ENCODE measurements around the gene EDEM3.

Gene EDEM3

DNA sequence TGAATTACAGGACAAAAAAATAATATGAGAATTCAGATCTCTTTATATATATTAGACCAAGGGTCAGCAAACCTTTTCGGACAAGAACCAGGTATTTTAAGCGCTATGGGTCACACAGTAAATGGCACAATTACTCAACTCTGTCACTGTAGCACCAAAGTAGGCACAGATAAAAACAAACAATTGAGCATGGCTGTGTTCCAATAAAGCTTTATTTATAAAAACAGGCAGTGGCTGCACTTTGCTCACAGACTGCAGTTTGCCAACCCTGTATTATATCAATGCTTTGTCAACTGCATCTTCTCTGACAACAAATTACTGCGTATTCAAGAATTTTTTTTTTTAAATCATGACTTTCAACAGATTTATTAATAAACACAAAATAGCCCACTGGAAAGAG lies 29.8 kb downstream of the EDEM3 start:
- Histone ChIP-seq H3K4me3 (replicated peaks; ENCODE audit: low read depth, low read length) (no peak overlapping the region), H3K36me3 (ENCODE audit: control insufficient read depth, insufficient read depth, low read length) (peaks cover 3% of the 10 kb centered on the region), H3K27me3 (replicated peaks; ENCODE audit: control insufficient read depth, insufficient read depth, low read length) (no peaks in the 10 kb centered on the region)
- TF ChIP-seq, protein P1, sequence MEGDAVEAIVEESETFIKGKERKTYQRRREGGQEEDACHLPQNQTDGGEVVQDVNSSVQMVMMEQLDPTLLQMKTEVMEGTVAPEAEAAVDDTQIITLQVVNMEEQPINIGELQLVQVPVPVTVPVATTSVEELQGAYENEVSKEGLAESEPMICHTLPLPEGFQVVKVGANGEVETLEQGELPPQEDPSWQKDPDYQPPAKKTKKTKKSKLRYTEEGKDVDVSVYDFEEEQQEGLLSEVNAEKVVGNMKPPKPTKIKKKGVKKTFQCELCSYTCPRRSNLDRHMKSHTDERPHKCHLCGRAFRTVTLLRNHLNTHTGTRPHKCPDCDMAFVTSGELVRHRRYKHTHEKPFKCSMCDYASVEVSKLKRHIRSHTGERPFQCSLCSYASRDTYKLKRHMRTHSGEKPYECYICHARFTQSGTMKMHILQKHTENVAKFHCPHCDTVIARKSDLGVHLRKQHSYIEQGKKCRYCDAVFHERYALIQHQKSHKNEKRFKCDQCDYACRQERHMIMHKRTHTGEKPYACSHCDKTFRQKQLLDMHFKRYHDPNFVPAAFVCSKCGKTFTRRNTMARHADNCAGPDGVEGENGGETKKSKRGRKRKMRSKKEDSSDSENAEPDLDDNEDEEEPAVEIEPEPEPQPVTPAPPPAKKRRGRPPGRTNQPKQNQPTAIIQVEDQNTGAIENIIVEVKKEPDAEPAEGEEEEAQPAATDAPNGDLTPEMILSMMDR (IDR thresholded peaks at IDR 0.05; ENCODE audit: insufficient read depth, low read length, poor library complexity, severe bottlenecking), result no peak
- DNase-seq (ENCODE audit: extremely low read depth, insufficient read length), result no peak

DNA sequence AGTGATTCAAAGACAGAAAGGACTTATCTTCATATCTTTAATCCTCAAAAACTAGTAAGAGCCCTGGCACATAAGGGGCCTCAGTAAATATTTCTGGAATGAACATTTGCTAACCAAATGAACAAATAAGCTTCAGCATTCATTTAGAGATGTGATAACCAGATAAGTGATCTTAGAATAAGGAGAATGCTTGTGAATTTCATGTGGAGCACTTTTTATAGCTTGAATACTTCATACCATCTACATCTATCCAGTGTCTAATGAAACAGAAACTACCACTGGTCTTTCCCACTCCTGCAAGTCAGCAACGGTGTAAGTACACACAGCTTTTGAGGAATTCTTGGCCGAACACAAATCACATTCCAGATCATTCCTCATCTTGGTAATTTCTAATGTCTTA lies 38.5 kb downstream of the EDEM3 start:
- Histone ChIP-seq H3K36me3 (ENCODE audit: control insufficient read depth, insufficient read depth, low read length) (peaks cover 6% of the 10 kb centered on the region), H3K4me3 (replicated peaks; ENCODE audit: low read depth, low read length) (no peak overlapping the region), H3K27me3 (replicated peaks; ENCODE audit: control insufficient read depth, insufficient read depth, low read length) (no peaks in the 10 kb centered on the region)
- DNase-seq (ENCODE audit: extremely low read depth, insufficient read length), result no peak
- TF ChIP-seq, protein P1 (IDR thresholded peaks at IDR 0.05; ENCODE audit: insufficient read depth, low read length, poor library complexity, severe bottlenecking), result no peak

DNA sequence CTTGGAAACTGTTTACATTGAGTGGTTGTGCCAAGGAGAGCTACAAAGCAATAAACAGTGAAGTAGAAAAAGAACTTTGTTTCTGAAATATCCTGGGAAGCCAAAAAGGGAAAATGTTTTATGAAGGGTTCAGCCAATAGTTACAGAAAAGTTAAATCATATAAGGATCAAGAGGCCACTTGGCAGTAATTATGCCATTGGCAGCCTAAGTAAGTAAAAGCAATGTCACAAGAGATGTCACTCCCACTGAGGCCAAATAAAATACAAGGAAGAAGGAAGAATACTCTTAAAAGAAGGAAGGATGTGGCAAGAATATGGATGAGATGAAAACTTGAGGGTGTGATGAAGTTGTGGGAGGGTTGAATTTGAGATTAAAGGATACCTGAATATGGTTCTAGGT lies 45.2 kb downstream of the EDEM3 start:
- TF ChIP-seq, protein P1 (IDR thresholded peaks at IDR 0.05; ENCODE audit: insufficient read depth, low read length, poor library complexity, severe bottlenecking), result no peak
- H3K36me3 ChIP-seq (ENCODE audit: control insufficient read depth, insufficient read depth, low read length), result peaks cover 3% of the 10 kb centered on the region
- H3K27me3 ChIP-seq (replicated peaks; ENCODE audit: control insufficient read depth, insufficient read depth, low read length), result no peaks in the 10 kb centered on the region
- DNase-seq (ENCODE audit: extremely low read depth, insufficient read length), result no peak
- H3K4me3 ChIP-seq (replicated peaks; ENCODE audit: low read depth, low read length), result no peak overlapping the region

DNA sequence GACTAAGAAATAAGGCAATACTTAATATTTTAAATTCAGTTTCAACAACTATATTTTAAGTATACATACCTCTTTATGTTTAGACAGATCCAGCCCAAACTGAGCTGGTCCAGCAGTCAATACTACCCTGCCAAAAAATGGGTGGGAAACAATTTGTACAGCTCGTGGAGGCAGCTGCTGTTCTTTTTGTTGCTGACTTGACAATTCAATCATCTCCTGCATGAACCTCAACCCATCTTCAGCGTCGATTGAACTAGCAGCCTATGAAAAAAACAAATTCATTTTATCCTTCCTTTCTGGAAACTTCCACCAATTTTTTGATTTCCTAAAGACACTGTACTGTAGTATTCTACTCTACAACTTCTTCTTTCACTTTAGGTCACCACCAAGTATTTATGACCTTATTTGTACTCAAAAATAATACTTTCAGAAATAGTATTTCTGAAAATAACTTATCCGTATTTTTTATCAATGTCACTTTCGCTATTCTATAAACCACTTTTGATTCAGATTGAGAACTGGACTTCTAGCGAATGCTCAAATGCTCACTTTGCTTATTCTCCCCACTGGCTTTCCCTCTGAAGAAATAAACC lies 46.5 kb downstream of the EDEM3 start:
- TF ChIP-seq, protein P1 (IDR thresholded peaks at IDR 0.05; ENCODE audit: insufficient read depth, low read length, poor library complexity, severe bottlenecking), result no peak
- no peak for DNase-seq (ENCODE audit: extremely low read depth, insufficient read length)
- no peak overlapping the region for H3K4me3 ChIP-seq (replicated peaks; ENCODE audit: low read depth, low read length)
- peaks cover 7% of the 10 kb centered on the region for H3K36me3 ChIP-seq (ENCODE audit: control insufficient read depth, insufficient read depth, low read length)
- H3K27me3 ChIP-seq (replicated peaks; ENCODE audit: control insufficient read depth, insufficient read depth, low read length), result no peaks in the 10 kb centered on the region

DNA sequence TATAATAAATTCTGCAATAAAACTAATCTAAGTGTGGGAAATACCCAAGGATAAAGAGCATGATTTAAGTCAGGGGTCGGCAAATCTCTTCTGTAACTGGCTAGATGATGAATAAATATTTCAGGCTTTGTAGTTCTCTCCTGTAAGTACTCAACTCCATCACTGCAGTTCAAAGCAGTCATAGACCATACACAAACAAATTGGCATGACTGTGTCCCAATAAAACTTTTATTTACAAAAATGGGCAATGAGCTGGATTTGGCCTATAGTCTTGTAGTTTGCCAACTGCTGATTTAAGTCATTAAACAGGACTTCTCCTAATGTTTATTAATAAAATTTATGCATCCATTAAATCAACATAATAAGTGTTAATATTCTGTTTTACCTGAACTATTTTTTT lies 49.4 kb downstream of the EDEM3 start:
- Histone ChIP-seq H3K36me3 (ENCODE audit: control insufficient read depth, insufficient read depth, low read length) (peaks cover 7% of the 10 kb centered on the region), H3K27me3 (replicated peaks; ENCODE audit: control insufficient read depth, insufficient read depth, low read length) (no peaks in the 10 kb centered on the region), H3K4me3 (replicated peaks; ENCODE audit: low read depth, low read length) (no peak overlapping the region)
- TF ChIP-seq, protein P1 (IDR thresholded peaks at IDR 0.05; ENCODE audit: insufficient read depth, low read length, poor library complexity, severe bottlenecking), result no peak
- DNase-seq (ENCODE audit: extremely low read depth, insufficient read length), result no peak

DNA sequence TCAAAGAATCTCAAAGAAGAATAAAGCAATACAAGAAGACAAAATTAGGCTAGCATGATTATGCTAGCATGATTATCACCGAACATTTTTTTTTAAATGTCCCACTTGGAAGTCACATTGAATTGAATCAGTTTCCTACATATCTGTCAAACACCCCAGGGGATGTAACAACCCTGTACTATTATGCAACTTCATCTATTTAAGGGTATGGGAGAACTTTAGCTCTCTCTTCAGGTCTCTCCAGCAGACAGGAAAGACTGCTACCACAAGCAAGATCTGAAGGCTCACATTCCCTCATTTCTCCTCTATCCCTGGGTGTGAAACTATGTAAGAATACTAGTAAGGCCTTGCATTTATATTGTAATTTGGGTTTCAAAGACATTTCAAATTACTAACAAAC lies 52.8 kb downstream of the EDEM3 start:
- TF ChIP-seq, protein P1 (IDR thresholded peaks at IDR 0.05; ENCODE audit: insufficient read depth, low read length, poor library complexity, severe bottlenecking), result no peak
- DNase-seq (ENCODE audit: extremely low read depth, insufficient read length), result no peak
- H3K36me3 ChIP-seq (ENCODE audit: control insufficient read depth, insufficient read depth, low read length), result peaks cover 7% of the 10 kb centered on the region
- no peaks in the 10 kb centered on the region for H3K27me3 ChIP-seq (replicated peaks; ENCODE audit: control insufficient read depth, insufficient read depth, low read length)
- no peak overlapping the region for H3K4me3 ChIP-seq (replicated peaks; ENCODE audit: low read depth, low read length)
